GM21528 (cell line): ENCODE measurements around the gene CGNL1.

Experiments
- ATAC-seq: cut with Tn5 transposase; IDR thresholded peaks from one replicate; pipeline ENCODE4 v1.9.1; 2021; ENCODE audit warnings: mild to moderate bottlenecking, moderate library complexity; ENCODE audit not compliant: unreplicated experiment, low FRiP score

Gene CGNL1

GRCh38 chr15:57589754-57590153 lies 213.4 kb downstream of the CGNL1 start:
- ATAC-seq = no peak

- ATAC-seq = no peak
Observed at GRCh38 chr15:57591237-57591821, 215.0 kb downstream of the CGNL1 start.

GRCh38 chr15:57591822-57592367 lies 215.6 kb downstream of the CGNL1 start, which contains the start of gene MYZAP:
Gene MYZAP, plus strand, starts transcription at chr15:57591904. Its CDS starts 131 bp downstream, at chr15:57592035.
- no peak for ATAC-seq

GRCh38 chr15:57592426-57592825 lies 216.1 kb downstream of the CGNL1 start:
- ATAC-seq = no peak

GRCh38 chr15:57592836-57593420 lies 216.6 kb downstream of the CGNL1 start:
- no peak for ATAC-seq

GRCh38 chr15:57594479-57594878 lies 218.2 kb downstream of the CGNL1 start:
- ATAC-seq = no peak

- ATAC-seq = no peak
Observed at GRCh38 chr15:57595011-57595866, 218.9 kb downstream of the CGNL1 start.

GRCh38 chr15:57596301-57596855 lies 220.1 kb downstream of the CGNL1 start:
- no peak for ATAC-seq

GRCh38 chr15:57596978-57597377 lies 220.7 kb downstream of the CGNL1 start:
- no peak for ATAC-seq

GRCh38 chr15:57597431-57597830 lies 221.1 kb downstream of the CGNL1 start:
- ATAC-seq = no peak

- ATAC-seq = no peak
Observed at GRCh38 chr15:57598346-57598745, 222.0 kb downstream of the CGNL1 start.

- ATAC-seq = no peak
Observed at GRCh38 chr15:57599296-57599810, 223.0 kb downstream of the CGNL1 start.

GRCh38 chr15:57600197-57600596 lies 223.9 kb downstream of the CGNL1 start:
- no peak for ATAC-seq
